Hair follicular keratinocyte (primary cell): ENCODE data around the gene SCNM1. TPM values are rescaled to one million over a fixed set of nuclear protein-coding genes. Genes with fewer than 3 reads are reported as not detected.

ENCODE experiments used
- total RNA-seq: library from RNA; depleted of rRNA; stranded (reverse); fragments of >200 nt; gene quantifications from 2 replicates; pipeline ENCODE4 v1.2.3, GENCODE V29; 2015

Gene SCNM1
- 23.0 and 39.4 TPM in 2 replicates for total RNA-seq

GRCh38 chr1:151165738-151166504 is at the start of gene SCNM1, which contains the start of gene LYSMD1:
Gene SCNM1 (plus strand): TSS chr1:151166144. CDS start chr1:151166153, 9 bp downstream.
Gene LYSMD1 (minus strand): TSS chr1:151165902. CDS start chr1:151165258, 644 bp downstream.

GRCh38 chr1:151146412-151147131 is 19.4 kb upstream of the SCNM1 start, which contains the start of gene SEMA6C:
Gene SEMA6C (minus strand): TSS chr1:151146631. CDS start chr1:151142621, 4,010 bp downstream.

GRCh38 chr1:151156515-151156819 is 9.5 kb upstream of the SCNM1 start, which contains the start of gene TNFAIP8L2:
Gene TNFAIP8L2 (plus strand): TSS chr1:151156649. CDS start chr1:151158698, 2,049 bp downstream.

GRCh38 chr1:151175863-151176262 is 9.9 kb downstream of the SCNM1 start, which contains the start of gene TMOD4:
Gene TMOD4 (minus strand): TSS chr1:151175981. CDS start chr1:151174875, 1,106 bp downstream.

GRCh38 chr1:151189637-151190445 is 23.9 kb downstream of the SCNM1 start, which contains the start of gene VPS72:
Gene VPS72 (minus strand): TSS chr1:151190197. CDS start chr1:151190121, 76 bp downstream.

GRCh38 chr1:151198254-151199127 is 32.5 kb downstream of the SCNM1 start, which contains the start of gene PIP5K1A:
Gene PIP5K1A (plus strand): TSS chr1:151198552. CDS start chr1:151198997, 445 bp downstream.

Other genes starting within 250 kb of the SCNM1 start
- gene SETDB1, start 239.8 kb upstream of the SCNM1 start, total RNA-seq, result 18.8 and 28.3 TPM in 2 replicates
- 111 and 112 TPM in 2 replicates for gene CERS2, start 191.3 kb upstream of the SCNM1 start, total RNA-seq
- 0.31 and 0.61 TPM in 2 replicates for gene ANXA9, start 183.9 kb upstream of the SCNM1 start, total RNA-seq
- 8.8 and 12.7 TPM in 2 replicates for gene MINDY1, start 159.2 kb upstream of the SCNM1 start, total RNA-seq
- 11.5 and 18.2 TPM in 2 replicates for gene PRUNE1, start 157.7 kb upstream of the SCNM1 start, total RNA-seq
- gene BNIPL, start 129.6 kb upstream of the SCNM1 start, total RNA-seq, result 1.2 and 7.6 TPM in 2 replicates
- gene C1orf56, start 118.4 kb upstream of the SCNM1 start, total RNA-seq, result 0.94 and 1.7 TPM in 2 replicates
- 87.9 and 97.3 TPM in 2 replicates for gene CDC42SE1, start 106.5 kb upstream of the SCNM1 start, total RNA-seq
- gene MLLT11, start 105.7 kb upstream of the SCNM1 start, total RNA-seq, result 9.3 and 9.6 TPM in 2 replicates
- 7.7 and 9.2 TPM in 2 replicates for gene GABPB2, start 95.4 kb upstream of the SCNM1 start, total RNA-seq
- 0.47 and 0.84 TPM in 2 replicates for gene SEMA6C, start 19.5 kb upstream of the SCNM1 start, total RNA-seq
- not detected in 2 replicates for gene TNFAIP8L2, start 9.5 kb upstream of the SCNM1 start, total RNA-seq
- 6.0 and 6.5 TPM in 2 replicates for gene LYSMD1, start 242 bp upstream of the SCNM1 start, total RNA-seq
- gene TMOD4, start 9.8 kb downstream of the SCNM1 start, total RNA-seq, result 1.2 TPM in 1 of 2 replicates, not detected in the other
- gene VPS72, start 24.1 kb downstream of the SCNM1 start, total RNA-seq, result 43.2 and 55.1 TPM in 2 replicates
- 40.2 and 48.3 TPM in 2 replicates for gene PIP5K1A, start 32.4 kb downstream of the SCNM1 start, total RNA-seq
- 121 and 161 TPM in 2 replicates for gene PSMD4, start 88.6 kb downstream of the SCNM1 start, total RNA-seq
- gene ZNF687, start 116.2 kb downstream of the SCNM1 start, total RNA-seq, result 13.3 and 14.2 TPM in 2 replicates
- 44.8 and 47.2 TPM in 2 replicates for gene PI4KB, start 161.3 kb downstream of the SCNM1 start, total RNA-seq
- 31.9 and 35.1 TPM in 2 replicates for gene RFX5, start 181.1 kb downstream of the SCNM1 start, total RNA-seq
- 1.6 and 2.2 TPM in 2 replicates for gene SELENBP1, start 206.6 kb downstream of the SCNM1 start, total RNA-seq
- 272 and 354 TPM in 2 replicates for gene PSMB4, start 233.4 kb downstream of the SCNM1 start, total RNA-seq